ENCODE data around the gene ACTN1. TPM values are rescaled to one million over a fixed set of nuclear protein-coding genes. Genes with fewer than 3 reads are reported as not detected.

ACTN1 gene
- total RNA-seq, 1 donor from 2014 or later = 12.2 TPM

- DNase-seq = no peak
These were observed 42.6 kb downstream of the ACTN1 start for GRCh38 chr14:68936476-68936875.

GRCh38 chr14:68935761-68936214 lies 43.3 kb downstream of the ACTN1 start:
- DNase-seq = no peak

GRCh38 chr14:68934066-68934465 lies 45.0 kb downstream of the ACTN1 start:
- DNase-seq = no peak

GRCh38 chr14:68932686-68933085 lies 46.4 kb downstream of the ACTN1 start:
- no peak for DNase-seq

GRCh38 chr14:68932231-68932630 lies 46.9 kb downstream of the ACTN1 start:
- no peak for DNase-seq

- DNase-seq = no peak
These were observed 47.5 kb downstream of the ACTN1 start for GRCh38 chr14:68931474-68932051.

- no peak for DNase-seq
These were observed 48.0 kb downstream of the ACTN1 start for GRCh38 chr14:68931063-68931462.

GRCh38 chr14:68929623-68930307 lies 49.3 kb downstream of the ACTN1 start:
- DNase-seq = no peak

GRCh38 chr14:68928770-68929550 lies 50.1 kb downstream of the ACTN1 start:
- DNase-seq = no peak

- no peak for DNase-seq
These were observed 51.0 kb downstream of the ACTN1 start for GRCh38 chr14:68927956-68928675.

GRCh38 chr14:68927089-68927488 lies 52.0 kb downstream of the ACTN1 start:
- no peak for DNase-seq

- DNase-seq = no peak
These were observed 52.9 kb downstream of the ACTN1 start for GRCh38 chr14:68926236-68926635.

GRCh38 chr14:68925373-68925772 lies 53.7 kb downstream of the ACTN1 start:
- DNase-seq = no peak

GRCh38 chr14:68924186-68925158 lies 54.6 kb downstream of the ACTN1 start:
- no peak for DNase-seq

GRCh38 chr14:68922886-68923285 lies 56.2 kb downstream of the ACTN1 start:
- DNase-seq = no peak

GRCh38 chr14:68922201-68922621 lies 56.9 kb downstream of the ACTN1 start:
- no peak for DNase-seq

- no peak for DNase-seq
These were observed 57.4 kb downstream of the ACTN1 start for GRCh38 chr14:68921666-68922065.

GRCh38 chr14:68921049-68921448 lies 58.1 kb downstream of the ACTN1 start:
- no peak for DNase-seq

- DNase-seq = no peak
These were observed 59.8 kb downstream of the ACTN1 start for GRCh38 chr14:68919129-68919927.

- no peak for DNase-seq
These were observed 60.5 kb downstream of the ACTN1 start for GRCh38 chr14:68918612-68919011.

Measured in occipital lobe (tissue), 2 donors.